Activated CD8-positive, alpha-beta memory T cell treated with anti-CD3 and anti-CD28 coated beads for 36 hours (primary cell): ENCODE measurements around the gene PLCB1. TPM values are rescaled to one million over a fixed set of nuclear protein-coding genes. Genes with fewer than 3 reads are reported as not detected.

Experiments
- CTCF ChIA-PET: fragments of 350-600 bp; sonication (Branson Sonifier 250); formaldehyde crosslinking; loops from one replicate; lab custom pipeline; 2021; ENCODE audit warnings: antibody characterized with exemption; lab: Charles Lee
- POLR2A ChIA-PET: fragments of 350-600 bp; sonication (Branson Sonifier 250); formaldehyde crosslinking; loops from one replicate; lab custom pipeline; 2021; ENCODE audit warnings: antibody characterized with exemption; lab: Charles Lee
- total RNA-seq, 2 experiments: library from RNA; stranded (reverse); gene quantifications; one replicate each; pipeline ENCODE4 v1.2.3, GENCODE V29; 2021

Gene PLCB1
- total RNA-seq, 2 experiments from 2014 or later: 9.8 to 12.8 TPM

GRCh38 chr20:8262721-8263120 lies 130.7 kb downstream of the PLCB1 start:
- POLR2A ChIA-PET: no interaction called here
- CTCF ChIA-PET: no interaction called here

GRCh38 chr20:8265588-8265987 lies 133.5 kb downstream of the PLCB1 start:
- ChIA-PET POLR2A (no interaction called here), CTCF (no interaction called here)

- ChIA-PET POLR2A (no interaction called here), CTCF (no interaction called here)
These were observed 134.9 kb downstream of the PLCB1 start for GRCh38 chr20:8267009-8267408.

GRCh38 chr20:8271727-8272126 lies 139.7 kb downstream of the PLCB1 start:
- ChIA-PET CTCF (no interaction called here), POLR2A (no interaction called here)

- CTCF ChIA-PET: no interaction called here
These were observed 140.7 kb downstream of the PLCB1 start for GRCh38 chr20:8272766-8273165.

GRCh38 chr20:8284902-8285301 lies 152.8 kb downstream of the PLCB1 start:
- POLR2A ChIA-PET: no interaction called here
- CTCF ChIA-PET: no interaction called here

More at GRCh38 chr20:8272766-8273165, 140.7 kb downstream of the PLCB1 start:
- POLR2A ChIA-PET: no interaction called here

- ChIA-PET POLR2A (no interaction called here), CTCF (interaction anchor here (0.6 kb wide), 1 partner anchor 338 kb away, joined by 3 read pairs; no protein-coding TSS in a partner anchor)
These were observed 155.3 kb downstream of the PLCB1 start for GRCh38 chr20:8287340-8287739.

- CTCF ChIA-PET: no interaction called here
- POLR2A ChIA-PET: no interaction called here
These were observed 159.1 kb downstream of the PLCB1 start for GRCh38 chr20:8291200-8291599.

- ChIA-PET CTCF (no interaction called here), POLR2A (no interaction called here)
These were observed 159.8 kb downstream of the PLCB1 start for GRCh38 chr20:8291873-8292272.

- POLR2A ChIA-PET: no interaction called here
- CTCF ChIA-PET: no interaction called here
These were observed 160.7 kb downstream of the PLCB1 start for GRCh38 chr20:8292793-8293192.

- CTCF ChIA-PET: no interaction called here
- POLR2A ChIA-PET: no interaction called here
These were observed 161.7 kb downstream of the PLCB1 start for GRCh38 chr20:8293750-8294149.

GRCh38 chr20:8296536-8296935 lies 164.5 kb downstream of the PLCB1 start:
- CTCF ChIA-PET: no interaction called here
- POLR2A ChIA-PET: no interaction called here

GRCh38 chr20:8298426-8299043 lies 166.5 kb downstream of the PLCB1 start:
- CTCF ChIA-PET: no interaction called here
- POLR2A ChIA-PET: no interaction called here

- CTCF ChIA-PET: no interaction called here
These were observed 167.9 kb downstream of the PLCB1 start for GRCh38 chr20:8299921-8300320.

GRCh38 chr20:8301655-8302054 lies 169.6 kb downstream of the PLCB1 start:
- CTCF ChIA-PET: no interaction called here
- POLR2A ChIA-PET: no interaction called here

More at GRCh38 chr20:8299921-8300320, 167.9 kb downstream of the PLCB1 start:
- POLR2A ChIA-PET: no interaction called here

- POLR2A ChIA-PET: no interaction called here
- CTCF ChIA-PET: no interaction called here
These were observed 171.6 kb downstream of the PLCB1 start for GRCh38 chr20:8303651-8304050.

GRCh38 chr20:8304124-8304816 lies 172.2 kb downstream of the PLCB1 start:
- CTCF ChIA-PET: no interaction called here
- POLR2A ChIA-PET: no interaction called here

- ChIA-PET POLR2A (no interaction called here), CTCF (no interaction called here)
These were observed 173.4 kb downstream of the PLCB1 start for GRCh38 chr20:8305449-8305978.

- CTCF ChIA-PET: no interaction called here
- POLR2A ChIA-PET: no interaction called here
These were observed 174.9 kb downstream of the PLCB1 start for GRCh38 chr20:8306937-8307336.

- POLR2A ChIA-PET: no interaction called here
These were observed 177.6 kb downstream of the PLCB1 start for GRCh38 chr20:8309634-8310033.

GRCh38 chr20:8310618-8311017 lies 178.6 kb downstream of the PLCB1 start:
- POLR2A ChIA-PET: no interaction called here
- CTCF ChIA-PET: no interaction called here

More at GRCh38 chr20:8309634-8310033, 177.6 kb downstream of the PLCB1 start:
- CTCF ChIA-PET: no interaction called here
